ENCODE results near the gene ITGAV.

GRCh38 chr2:186588421-186588820, 1.4 kb upstream of the ITGAV start:
- TF ChIP-seq TAF1 (IDR thresholded peaks at IDR 0.05; ENCODE audit: borderline replicate concordance, insufficient read depth, low read length) (no peak), SIN3A (IDR thresholded peaks at IDR 0.05; ENCODE audit: borderline replicate concordance, insufficient read depth, low read length) (no peak), POLR2AphosphoS5 (IDR thresholded peaks at IDR 0.05; ENCODE audit: low read depth, low read length) (no peak)

Measured in PFSK-1 (cell line).